ENCODE measurements around the gene FEZ2. TPM values are rescaled to one million over a fixed set of nuclear protein-coding genes. Genes with fewer than 3 reads are reported as not detected.

Gene FEZ2
- total RNA-seq, 3 donors from 2014 or later: 47.5 to 63.3 (median 57.5) TPM

- DNase-seq: no peak
- TF ChIP-seq CTCF (IDR thresholded peaks at IDR 0.05): no peak
- no peak for ATAC-seq
- intact Hi-C loops (cut with DNase I, micrococcal nuclease): no loop called here
- Histone ChIP-seq H3K9me3 (no peaks in the 10 kb centered on the region), H3K36me3 (ENCODE audit: low read depth) (no peaks in the 10 kb centered on the region), H3K4me1 (ENCODE audit: low read depth) (no peaks in the 10 kb centered on the region), H3K4me3 (no peak overlapping the region)
Observed at GRCh38 chr2:36544638-36545338, 53.2 kb downstream of the FEZ2 start.

GRCh38 chr2:36541891-36542595 lies 55.9 kb downstream of the FEZ2 start:
- no peaks in the 10 kb centered on the region for H3K36me3 ChIP-seq (ENCODE audit: low read depth)
- no peak for ATAC-seq
- no peak for TF ChIP-seq CTCF (IDR thresholded peaks at IDR 0.05)
- intact Hi-C loops (cut with DNase I, micrococcal nuclease): no loop called here
- H3K9me3 ChIP-seq: no peaks in the 10 kb centered on the region
- H3K4me1 ChIP-seq (ENCODE audit: low read depth): no peaks in the 10 kb centered on the region
- no peak overlapping the region for H3K4me3 ChIP-seq
- no peak for DNase-seq

- Histone ChIP-seq H3K9me3 (no peaks in the 10 kb centered on the region), H3K36me3 (ENCODE audit: low read depth) (no peaks in the 10 kb centered on the region), H3K4me3 (no peak overlapping the region), H3K4me1 (ENCODE audit: low read depth) (no peaks in the 10 kb centered on the region)
- DNase-seq (no peak), ATAC-seq (no peak)
- intact Hi-C loops (cut with DNase I, micrococcal nuclease): no loop called here
- TF ChIP-seq CTCF (IDR thresholded peaks at IDR 0.05): no peak
Observed at GRCh38 chr2:36540986-36541754, 56.8 kb downstream of the FEZ2 start.

GRCh38 chr2:36539631-36540030 lies 58.3 kb downstream of the FEZ2 start:
- no peak for ATAC-seq
- no peaks in the 10 kb centered on the region for H3K36me3 ChIP-seq (ENCODE audit: low read depth)
- DNase-seq: no peak
- TF ChIP-seq CTCF (IDR thresholded peaks at IDR 0.05): no peak
- intact Hi-C loops (cut with DNase I, micrococcal nuclease): no loop called here
- H3K4me3 ChIP-seq: no peak overlapping the region
- H3K9me3 ChIP-seq: no peaks in the 10 kb centered on the region
- H3K4me1 ChIP-seq (ENCODE audit: low read depth): no peaks in the 10 kb centered on the region

GRCh38 chr2:36538335-36538734 lies 59.6 kb downstream of the FEZ2 start:
- no peak overlapping the region for H3K4me3 ChIP-seq
- H3K36me3 ChIP-seq (ENCODE audit: low read depth): no peaks in the 10 kb centered on the region
- H3K9me3 ChIP-seq: no peaks in the 10 kb centered on the region
- H3K4me1 ChIP-seq (ENCODE audit: low read depth): no peaks in the 10 kb centered on the region
- no peak for TF ChIP-seq CTCF (IDR thresholded peaks at IDR 0.05)
- DNase-seq: no peak
- intact Hi-C loops (cut with DNase I, micrococcal nuclease): no loop called here
- ATAC-seq: no peak

All from mucosa of descending colon (tissue), 3 donors.